Spleen (tissue), 7 donors: ENCODE results near the gene NPLOC4.

Source experiments
- CTCF ChIP-seq, 11 experiments: fragments of 200-600 bp in 7 of 11; fragments of 450-650 bp in 4 of 11; sonication (generic) in 4 of 11; IDR thresholded peaks in 8 of 11; conservative IDR thresholded peaks in 3 of 11; 1 replicate in 7 of 11; 2 replicates in 4 of 11; pipeline versions ENCODE4 v1.4.0 to v1.8.0; 2016 to 2021; ENCODE audit warnings: antibody characterized with exemption in 11 of 11, inconsistent platforms in 4 of 11, mild to moderate bottlenecking in 1 of 11
- POLR2A ChIP-seq, 3 donors: fragments of 450-650 bp; IDR thresholded peaks; one replicate each; pipeline ENCODE4 v1.5.1; 2017; ENCODE audit warnings: antibody characterized with exemption in 3 of 3, mild to moderate bottlenecking in 1 of 3
- donor health status: DM: no; HTN: no; CAD: no; lungs with moderate emphysema.
- donor health status: DM: no; HTN: no; CAD: no.
- donor health status: DM: no; HTN: no; CAD: no.

DNA sequence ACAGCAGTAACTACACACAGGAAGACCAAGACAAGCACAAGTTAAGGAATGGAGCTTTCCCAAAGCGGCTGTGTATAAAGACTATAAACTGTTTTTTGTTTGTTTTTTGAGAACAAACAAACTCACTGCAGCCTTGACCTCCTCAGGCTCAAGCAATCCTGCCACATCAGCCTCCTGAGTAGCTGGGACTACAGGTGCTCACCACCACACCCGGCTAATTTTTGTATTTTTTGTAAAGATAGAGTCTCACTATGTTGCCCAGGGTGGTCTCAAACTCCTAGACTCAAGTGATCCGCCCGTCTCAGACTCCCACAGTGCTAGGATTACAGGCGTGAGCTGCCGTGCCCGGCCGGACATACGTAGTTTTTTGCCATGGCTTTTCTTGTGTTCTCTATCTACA is 23.5 kb upstream of the NPLOC4 start:
- no peak for TF ChIP-seq CTCF (IDR thresholded peaks at IDR 0.05 in 8 of 11, conservative IDR thresholded peaks at IDR 0.05 in 3 of 11)
- TF ChIP-seq POLR2A (IDR thresholded peaks at IDR 0.05), result no peak
